ENCODE data around the gene RNF207. TPM values are rescaled to one million over a fixed set of nuclear protein-coding genes. Genes with fewer than 3 reads are reported as not detected.

The RNF207 gene
- total RNA-seq, 4 donors from 2014 or later, result 10.8 to 43.2 (median 20.2) TPM

- peaks cover 0 to 87% (median 14%) of the 10 kb centered on the region in 4 donors for H3K27me3 ChIP-seq
- WGBS, result 75% methylated on average over 5 of the region's 5 CpGs
- no peak overlapping the region for H3K4me3 ChIP-seq
- no peaks in the 10 kb centered on the region for H3K36me3 ChIP-seq
- peaks cover 15 to 40% (median 35%) of the 10 kb centered on the region in 4 donors for H3K4me1 ChIP-seq
- H3K9me3 ChIP-seq, result no peaks in the 10 kb centered on the region
- DNase-seq (ENCODE audit: extremely low spot score), result no peak
- intact Hi-C loops (cut with DNase I), result no loop called here
- TF ChIP-seq POLR2A (IDR thresholded peaks at IDR 0.05; ENCODE audit: low read depth), result no peak
- no peak for TF ChIP-seq EP300 (IDR thresholded peaks at IDR 0.05)
- no peak for TF ChIP-seq CTCF (IDR thresholded peaks at IDR 0.05)
- no peak for TF ChIP-seq POLR2AphosphoS5 (IDR thresholded peaks at IDR 0.05)
- H3K27ac ChIP-seq (replicated peaks in 1 of 4), result no peak overlapping the region
Measured at GRCh38 chr1:6176779-6177178, 29.1 kb upstream of the RNF207 start.

GRCh38 chr1:6177681-6178380 is 28.1 kb upstream of the RNF207 start:
- Histone ChIP-seq H3K4me3 (no peak overlapping the region), H3K4me1 (peaks cover 15 to 40% (median 36%) of the 10 kb centered on the region in 4 donors), H3K27ac (replicated peaks in 1 of 4) (no peak overlapping the region), H3K27me3 (peaks cover 0 to 76% (median 14%) of the 10 kb centered on the region in 4 donors), H3K9me3 (no peaks in the 10 kb centered on the region), H3K36me3 (no peaks in the 10 kb centered on the region)
- intact Hi-C loops (cut with DNase I), result no loop called here
- no peak for DNase-seq (ENCODE audit: extremely low spot score)
- TF ChIP-seq POLR2AphosphoS5 (IDR thresholded peaks at IDR 0.05) (no peak), EP300 (IDR thresholded peaks at IDR 0.05) (no peak), CTCF (IDR thresholded peaks at IDR 0.05) (no peak), POLR2A (IDR thresholded peaks at IDR 0.05; ENCODE audit: low read depth) (no peak)
- 81% methylated on average over 18 of the region's 18 CpGs for WGBS

- Histone ChIP-seq H3K27me3 (peaks cover 0 to 67% (median 14%) of the 10 kb centered on the region in 4 donors), H3K36me3 (no peaks in the 10 kb centered on the region), H3K9me3 (no peaks in the 10 kb centered on the region), H3K27ac (replicated peaks in 1 of 4) (peak overlapping the region; percentile 30 to 47 (median 38)), H3K4me3 (peak overlapping the region; percentile 50 to 63 (median 51)), H3K4me1 (peaks cover 15 to 40% (median 36%) of the 10 kb centered on the region in 4 donors)
- intact Hi-C loops (cut with DNase I), result no loop called here
- no peak for TF ChIP-seq POLR2AphosphoS5 (IDR thresholded peaks at IDR 0.05)
- TF ChIP-seq EP300 (IDR thresholded peaks at IDR 0.05), result no peak
- TF ChIP-seq POLR2A (IDR thresholded peaks at IDR 0.05; ENCODE audit: low read depth), result no peak
- no peak for TF ChIP-seq CTCF (IDR thresholded peaks at IDR 0.05)
- 5% methylated on average over 10 of the region's 51 CpGs for WGBS
- DNase-seq (ENCODE audit: extremely low spot score), result no peak
Measured at GRCh38 chr1:6178751-6179563, 27.0 kb upstream of the RNF207 start.

- 0% methylated on average over 16 of the region's 92 CpGs for WGBS
- Histone ChIP-seq H3K4me1 (peaks cover 15 to 45% (median 37%) of the 10 kb centered on the region in 4 donors), H3K4me3 (peak overlapping the region; percentile 50 to 63 (median 51)), H3K27me3 (peaks cover 0 to 62% (median 14%) of the 10 kb centered on the region in 4 donors), H3K27ac (replicated peaks in 1 of 4) (peak overlapping the region; percentile 58 to 71 (median 62)), H3K36me3 (peaks cover 0 to 6% (median 3%) of the 10 kb centered on the region in 4 donors), H3K9me3 (no peaks in the 10 kb centered on the region)
- TF ChIP-seq CTCF (IDR thresholded peaks at IDR 0.05) (no peak), EP300 (IDR thresholded peaks at IDR 0.05) (no peak), POLR2AphosphoS5 (IDR thresholded peaks at IDR 0.05) (no peak)
- intact Hi-C loops (cut with DNase I), result no loop called here
- DNase-seq (ENCODE audit: extremely low spot score), result no peak
Measured at GRCh38 chr1:6179564-6180175, 26.2 kb upstream of the RNF207 start.

All from esophagus muscularis mucosa (tissue), 4 donors.